BLaER1 (cell line): ENCODE results near the gene ACADVL.

Source experiments
- H3K27ac ChIP-seq: shearing (Covaris generic); formaldehyde crosslinking; 2 replicates; pipeline ENCODE4 v1.8.1; 2022
- H3K27me3 ChIP-seq: shearing (Covaris generic); formaldehyde crosslinking; 2 replicates; pipeline ENCODE4 v1.8.1; 2022
- H3K36me3 ChIP-seq: shearing (Covaris generic); formaldehyde crosslinking; 2 replicates; pipeline ENCODE4 v1.8.1; 2022
- H3K4me1 ChIP-seq: shearing (Covaris generic); formaldehyde crosslinking; 2 replicates; pipeline ENCODE4 v1.8.1; 2022
- H3K4me2 ChIP-seq: shearing (Covaris generic); formaldehyde crosslinking; 2 replicates; pipeline ENCODE4 v1.8.1; 2022
- H3K4me3 ChIP-seq: shearing (Covaris generic); formaldehyde crosslinking; 2 replicates; pipeline ENCODE4 v1.8.1; 2022
- H3K9ac ChIP-seq: shearing (Covaris generic); formaldehyde crosslinking; 2 replicates; pipeline ENCODE4 v1.8.1; 2022
- H3K9me3 ChIP-seq: shearing (Covaris generic); formaldehyde crosslinking; 2 replicates; pipeline ENCODE4 v1.8.1; 2022
- H4K20me1 ChIP-seq: shearing (Covaris generic); formaldehyde crosslinking; 2 replicates; pipeline ENCODE4 v1.8.1; 2022
- Cebpa-rat ChIP-seq: shearing (Covaris generic); IDR thresholded peaks from 2 replicates; pipeline ENCODE4 v1.8.1; 2022

ACADVL gene

DNA sequence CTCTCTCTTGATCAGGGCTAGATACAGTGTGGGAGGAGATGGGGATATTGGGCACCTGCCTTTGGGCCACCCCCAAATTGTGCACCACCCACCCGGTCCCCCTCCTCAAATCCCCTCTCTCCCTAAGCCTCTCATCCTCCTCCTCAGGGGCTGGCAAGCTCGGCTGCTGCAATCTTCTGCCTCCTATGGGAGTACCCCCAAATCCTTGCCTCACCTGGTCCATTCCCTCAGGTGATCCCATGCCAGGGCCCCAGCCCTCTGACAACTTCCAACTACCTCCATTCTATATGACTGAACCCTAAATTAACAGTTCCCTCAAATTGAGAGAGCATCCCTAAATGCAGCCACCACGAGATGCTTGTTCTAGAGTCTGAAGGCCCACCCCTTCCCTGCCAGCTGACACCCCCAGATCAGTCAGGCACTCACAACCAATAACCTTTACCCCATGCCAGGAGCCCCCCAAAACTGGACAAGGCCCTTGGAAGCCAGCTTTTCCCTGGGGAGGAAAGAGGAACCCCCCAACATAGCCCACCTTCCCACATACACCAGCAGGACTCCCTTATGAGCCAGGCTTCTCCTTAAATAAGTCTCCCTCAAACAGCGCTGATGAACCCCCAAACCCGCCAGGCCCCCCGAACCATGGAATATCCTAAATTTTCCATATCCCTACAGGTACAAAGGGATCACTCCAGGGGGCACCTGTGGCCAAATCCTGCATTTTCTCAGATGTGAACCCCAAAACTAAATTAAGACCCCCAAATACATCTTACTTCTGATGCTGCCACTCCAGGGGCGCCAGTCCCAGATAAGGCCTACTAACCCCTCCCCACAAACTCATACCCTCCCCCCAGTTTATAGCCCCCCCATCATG lies 3.3 kb upstream of the ACADVL start:
- Histone ChIP-seq H3K4me1 (peaks cover 79% of the 10 kb centered on the region), H3K4me2 (peak overlapping the region; percentile 99), H3K27ac (peak overlapping the region; percentile 56), H3K4me3 (peak overlapping the region; percentile 71), H3K9ac (peak overlapping the region; percentile 75), H3K36me3 (peaks cover 5% of the 10 kb centered on the region), H4K20me1 (peaks cover 47% of the 10 kb centered on the region), H3K9me3 (no peaks in the 10 kb centered on the region), H3K27me3 (no peaks in the 10 kb centered on the region)
- no peak for TF ChIP-seq Cebpa-rat

DNA sequence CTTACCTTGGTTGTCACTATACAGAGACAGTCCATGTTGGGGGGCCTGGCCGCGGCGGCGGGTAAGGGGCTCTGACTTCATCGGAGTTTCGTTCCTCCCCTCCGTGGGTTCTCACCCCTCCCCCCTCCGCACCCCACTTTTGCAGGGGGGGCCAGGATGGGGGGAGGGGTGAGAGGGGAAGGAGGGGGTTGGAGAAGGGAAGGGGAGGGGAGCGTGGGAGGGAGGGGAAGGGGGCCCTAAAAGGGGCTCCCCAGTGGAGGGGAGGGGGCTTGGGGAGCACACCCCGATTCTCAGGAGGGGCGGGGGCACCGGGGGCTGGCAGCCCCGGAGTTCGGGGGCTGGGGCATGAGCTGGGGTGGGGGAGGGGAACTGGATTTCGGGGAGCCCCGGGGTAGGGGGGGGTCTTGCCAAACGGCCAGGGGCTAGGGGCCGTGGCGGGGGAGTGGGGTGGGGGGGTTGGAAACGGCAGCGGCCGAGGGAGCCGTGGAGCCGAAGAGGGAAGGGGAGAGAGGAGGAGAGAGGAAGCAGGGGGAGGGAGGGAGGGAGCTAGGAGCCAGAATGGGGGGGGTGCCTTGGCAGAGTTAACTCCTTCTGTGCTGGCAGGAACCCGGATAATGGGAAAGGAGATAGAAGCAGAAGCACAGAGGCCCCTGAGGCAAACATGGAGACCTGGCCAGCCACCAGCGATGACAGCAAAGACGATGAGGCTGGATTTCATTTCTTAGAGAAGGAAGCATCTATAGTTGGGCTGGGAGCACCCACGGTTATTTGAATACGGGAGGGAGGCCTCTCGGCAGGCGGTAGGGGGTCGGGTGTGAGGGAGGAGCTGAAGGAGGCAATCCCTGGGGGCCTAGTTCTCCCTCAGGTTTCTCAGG lies 2.4 kb upstream of the ACADVL start:
- Histone ChIP-seq H3K4me1 (peaks cover 78% of the 10 kb centered on the region), H3K4me2 (peak overlapping the region; percentile 99), H4K20me1 (peaks cover 56% of the 10 kb centered on the region), H3K27me3 (no peaks in the 10 kb centered on the region), H3K36me3 (peaks cover 14% of the 10 kb centered on the region), H3K4me3 (peak overlapping the region; percentile 71), H3K9ac (peak overlapping the region; percentile 94), H3K27ac (peak overlapping the region; percentile 92), H3K9me3 (no peaks in the 10 kb centered on the region)
- TF ChIP-seq Cebpa-rat = no peak

- peak overlapping the region; percentile 67 for H3K4me3 ChIP-seq
- H3K4me1 ChIP-seq = peaks cover 71% of the 10 kb centered on the region
- H3K36me3 ChIP-seq = peaks cover 22% of the 10 kb centered on the region
- TF ChIP-seq Cebpa-rat = no peak
- peak overlapping the region; percentile 92 for H3K27ac ChIP-seq
- peak overlapping the region; percentile 99 for H3K4me2 ChIP-seq
- H3K9me3 ChIP-seq = no peaks in the 10 kb centered on the region
- no peaks in the 10 kb centered on the region for H3K27me3 ChIP-seq
- peaks cover 62% of the 10 kb centered on the region for H4K20me1 ChIP-seq
- peak overlapping the region; percentile 94 for H3K9ac ChIP-seq
Observed at GRCh38 chr17:7218166-7218565, 1.6 kb upstream of the ACADVL start.

DNA sequence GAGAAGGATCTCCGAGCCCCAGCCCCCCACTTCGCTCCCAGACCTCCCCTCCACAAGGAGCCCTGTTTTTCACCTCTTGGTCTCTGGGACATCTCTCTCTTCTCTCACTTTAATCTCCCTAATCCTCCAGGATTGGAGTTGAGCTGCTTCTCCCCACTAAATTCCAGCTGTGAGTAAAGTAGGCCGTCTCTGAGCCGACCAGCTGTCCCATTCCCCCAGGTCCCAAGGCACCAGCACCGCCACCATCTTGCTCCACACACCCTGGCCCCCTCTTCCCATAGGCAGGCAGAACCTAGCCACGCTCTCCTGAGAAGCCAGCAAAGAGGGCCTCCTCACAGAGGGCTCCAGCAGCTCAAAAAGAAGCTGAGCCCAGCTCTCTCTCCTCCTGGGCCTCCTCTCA lies 980 bp upstream of the ACADVL start:
- H3K4me1 ChIP-seq = peaks cover 70% of the 10 kb centered on the region
- H4K20me1 ChIP-seq = peaks cover 62% of the 10 kb centered on the region
- peak overlapping the region; percentile 99 for H3K4me2 ChIP-seq
- peak overlapping the region; percentile 99; the same call in 1 of the 2 replicates for H3K4me3 ChIP-seq
- peak overlapping the region; percentile 94 for H3K9ac ChIP-seq
- peak overlapping the region; percentile 92 for H3K27ac ChIP-seq
- no peak for TF ChIP-seq Cebpa-rat
- no peaks in the 10 kb centered on the region for H3K27me3 ChIP-seq
- H3K9me3 ChIP-seq = no peaks in the 10 kb centered on the region
- H3K36me3 ChIP-seq = peaks cover 28% of the 10 kb centered on the region

- H3K4me1 ChIP-seq = peaks cover 66% of the 10 kb centered on the region
Observed at GRCh38 chr17:7219229-7219811, 418 bp upstream of the ACADVL start.

DNA sequence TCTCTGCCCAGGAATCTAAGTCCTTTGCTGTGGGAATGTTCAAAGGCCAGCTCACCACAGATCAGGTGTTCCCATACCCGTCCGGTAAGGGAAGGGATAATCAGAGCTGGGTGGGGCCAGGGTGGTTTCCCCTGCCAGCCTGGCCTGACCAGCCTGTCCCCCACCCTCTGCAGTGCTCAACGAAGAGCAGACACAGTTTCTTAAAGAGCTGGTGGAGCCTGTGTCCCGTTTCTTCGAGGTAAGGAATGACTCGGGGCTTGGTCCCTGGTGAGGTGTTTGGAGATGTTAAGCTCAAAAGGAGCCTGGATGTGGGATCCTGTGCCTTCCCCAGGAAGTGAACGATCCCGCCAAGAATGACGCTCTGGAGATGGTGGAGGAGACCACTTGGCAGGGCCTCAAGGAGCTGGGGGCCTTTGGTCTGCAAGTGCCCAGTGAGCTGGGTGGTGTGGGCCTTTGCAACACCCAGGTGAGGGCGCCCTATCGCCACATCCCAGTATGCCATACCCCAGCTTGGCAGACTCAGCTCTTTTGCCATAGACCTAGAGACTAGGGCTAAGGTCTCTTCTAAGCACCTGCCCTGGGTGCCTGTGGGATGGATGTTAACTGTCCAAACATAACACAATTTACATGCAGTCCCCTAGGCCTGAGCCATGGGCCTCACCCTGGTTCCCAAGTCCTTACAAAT lies 997 bp downstream of the ACADVL start:
- H3K9me3 ChIP-seq = no peaks in the 10 kb centered on the region
- peak overlapping the region; percentile 99 for H3K4me2 ChIP-seq
- H3K27me3 ChIP-seq = no peaks in the 10 kb centered on the region
- peak overlapping the region; percentile 99 for H3K4me3 ChIP-seq
- peaks cover 46% of the 10 kb centered on the region for H3K36me3 ChIP-seq
- H3K4me1 ChIP-seq = peaks cover 56% of the 10 kb centered on the region
- peaks cover 59% of the 10 kb centered on the region for H4K20me1 ChIP-seq
- peak overlapping the region; percentile 92 for H3K27ac ChIP-seq
- no peak for TF ChIP-seq Cebpa-rat
- peak overlapping the region; percentile 94 for H3K9ac ChIP-seq

More at GRCh38 chr17:7219229-7219811, 418 bp upstream of the ACADVL start:
- peak overlapping the region; percentile 99 for H3K4me3 ChIP-seq
- TF ChIP-seq Cebpa-rat = no peak
- peaks cover 62% of the 10 kb centered on the region for H4K20me1 ChIP-seq
- peaks cover 33% of the 10 kb centered on the region for H3K36me3 ChIP-seq
- H3K4me2 ChIP-seq = peak overlapping the region; percentile 99
- no peaks in the 10 kb centered on the region for H3K27me3 ChIP-seq
- H3K9ac ChIP-seq = peak overlapping the region; percentile 94
- H3K9me3 ChIP-seq = no peaks in the 10 kb centered on the region
- H3K27ac ChIP-seq = peak overlapping the region; percentile 92

GRCh38 chr17:7221278-7222092 lies 1.7 kb downstream of the ACADVL start:
- TF ChIP-seq Cebpa-rat = no peak
- peak overlapping the region; percentile 99; the same call in 1 of the 2 replicates for H3K4me3 ChIP-seq
- no peak overlapping the region; the same call in 1 of the 2 replicates for H3K27ac ChIP-seq
- H3K9me3 ChIP-seq = no peaks in the 10 kb centered on the region
- H4K20me1 ChIP-seq = peaks cover 56% of the 10 kb centered on the region
- H3K9ac ChIP-seq = peak overlapping the region; percentile 94
- no peaks in the 10 kb centered on the region for H3K27me3 ChIP-seq
- peaks cover 54% of the 10 kb centered on the region for H3K36me3 ChIP-seq
- peak overlapping the region; percentile 99 for H3K4me2 ChIP-seq
- H3K4me1 ChIP-seq = peaks cover 49% of the 10 kb centered on the region

- no peak overlapping the region for H3K27ac ChIP-seq
- no peak for TF ChIP-seq Cebpa-rat
- H3K9me3 ChIP-seq = no peaks in the 10 kb centered on the region
- H3K36me3 ChIP-seq = peaks cover 62% of the 10 kb centered on the region
- peak overlapping the region; percentile 19; the same call in 1 of the 2 replicates for H3K9ac ChIP-seq
- H3K4me1 ChIP-seq = peaks cover 45% of the 10 kb centered on the region
- H4K20me1 ChIP-seq = peaks cover 58% of the 10 kb centered on the region
- no peaks in the 10 kb centered on the region for H3K27me3 ChIP-seq
- H3K4me2 ChIP-seq = no peak overlapping the region
- no peak overlapping the region for H3K4me3 ChIP-seq
Observed at GRCh38 chr17:7222093-7222971, 2.6 kb downstream of the ACADVL start.
